GM19395 (cell line): ENCODE results near the gene MORF4L2.

Source experiments
- ATAC-seq: cut with Tn5 transposase; IDR thresholded peaks from one replicate; pipeline ENCODE4 v1.9.1; 2021; ENCODE audit warnings: mild to moderate bottlenecking, moderate library complexity; ENCODE audit not compliant: unreplicated experiment

The MORF4L2 gene

GRCh38 chrX:103686199-103687072 lies at the start of gene MORF4L2:
TSS of gene MORF4L2 (minus strand) at chrX:103686699. CDS start at chrX:103677027, 9,672 bp downstream.
- peak; percentile 94 for ATAC-seq

GRCh38 chrX:103734125-103734760 lies 47.7 kb upstream of the MORF4L2 start:
- ATAC-seq = no peak

GRCh38 chrX:103733017-103733416 lies 46.5 kb upstream of the MORF4L2 start:
- no peak for ATAC-seq

- ATAC-seq = no peak
These were observed 44.4 kb upstream of the MORF4L2 start for GRCh38 chrX:103730796-103731493.

- ATAC-seq = no peak
These were observed 43.8 kb upstream of the MORF4L2 start for GRCh38 chrX:103730147-103730795.

- ATAC-seq = no peak
These were observed 42.5 kb upstream of the MORF4L2 start for GRCh38 chrX:103729015-103729414.

GRCh38 chrX:103727115-103727514 lies 40.6 kb upstream of the MORF4L2 start:
- no peak for ATAC-seq

- ATAC-seq = no peak
These were observed 40.0 kb upstream of the MORF4L2 start for GRCh38 chrX:103726477-103726876.

GRCh38 chrX:103722505-103722904 lies 36.0 kb upstream of the MORF4L2 start:
- ATAC-seq = no peak

- no peak for ATAC-seq
These were observed 31.6 kb upstream of the MORF4L2 start for GRCh38 chrX:103718120-103718519.

GRCh38 chrX:103716962-103717361 lies 30.5 kb upstream of the MORF4L2 start:
- ATAC-seq = no peak

GRCh38 chrX:103710609-103711008 lies 24.1 kb upstream of the MORF4L2 start, which contains the start of gene TMEM31:
TSS of gene TMEM31 (plus strand) at chrX:103710909. CDS start at chrX:103712259, 1,350 bp downstream.
- ATAC-seq = no peak

- ATAC-seq = no peak
These were observed 18.4 kb upstream of the MORF4L2 start for GRCh38 chrX:103704863-103705262.

- ATAC-seq = no peak
These were observed 12.7 kb upstream of the MORF4L2 start for GRCh38 chrX:103699243-103699642.

GRCh38 chrX:103697687-103698086 lies 11.2 kb upstream of the MORF4L2 start:
- no peak for ATAC-seq

GRCh38 chrX:103691059-103691458 lies 4.6 kb upstream of the MORF4L2 start:
- ATAC-seq = no peak

- ATAC-seq = no peak
These were observed 2.4 kb upstream of the MORF4L2 start for GRCh38 chrX:103688946-103689345.

- ATAC-seq = no peak
These were observed 1.2 kb upstream of the MORF4L2 start for GRCh38 chrX:103687696-103688201.

- peak; percentile 53 for ATAC-seq
These were observed 685 bp upstream of the MORF4L2 start for GRCh38 chrX:103687073-103687695.

- ATAC-seq = no peak
These were observed 1.1 kb downstream of the MORF4L2 start for GRCh38 chrX:103685396-103685795.
